Lower leg skin (tissue), 4 donors: ENCODE results near the gene ZNF862. TPM values are rescaled to one million over a fixed set of nuclear protein-coding genes. Genes with fewer than 3 reads are reported as not detected.

Source experiments
- DNase-seq, 2 donors: peaks; one replicate each; pipeline ENCODE4 v3.0.0-alpha.2; 2019; ENCODE audit warnings: low spot score in 2 of 2
- H3K4me3 ChIP-seq: fragments of 200-600 bp; sonication (generic); 2 replicates; pipeline ENCODE4 v1.5.1; 2017; ENCODE audit warnings: mild to moderate bottlenecking, low read depth; ENCODE audit not compliant: poor library complexity, severe bottlenecking
- POLR2A ChIP-seq, 2 donors: fragments of 450-650 bp; IDR thresholded peaks; one replicate each; pipeline ENCODE4 v1.6.1; 2016 to 2017; ENCODE audit warnings: antibody characterized with exemption in 2 of 2, mild to moderate bottlenecking in 1 of 2, moderate library complexity in 1 of 2
- WGBS, 2 donors: methylation state at CpG; one replicate each; pipeline ENCODE4 v1.1.5; 2018; 5-methylcytosine and 5-hydroxymethylcytosine counted together
- intact Hi-C: fragments of 100-400 bp; cut with DNase I; formaldehyde crosslinking; loops from one replicate; pipeline ENCODE4 v1.15.0; 2023; ENCODE audit warnings: low total_unique reads
- total RNA-seq, 4 donors: library from RNA; depleted of rRNA; stranded (reverse); fragments of >200 nt; gene quantifications; one replicate each; pipeline ENCODE4 v1.1.0, GENCODE V29; 2016
- TF ChIP-seq, protein P1 (sequence below), 3 donors: fragments of 450-650 bp; IDR thresholded peaks; one replicate each; pipeline ENCODE4 v1.5.1; 2016; ENCODE audit warnings: antibody characterized with exemption in 3 of 3, mild to moderate bottlenecking in 3 of 3, moderate library complexity in 2 of 3

ZNF862 gene
- total RNA-seq, 4 donors from 2014 or later = 12.8 to 34.3 (median 22.3) TPM

DNA sequence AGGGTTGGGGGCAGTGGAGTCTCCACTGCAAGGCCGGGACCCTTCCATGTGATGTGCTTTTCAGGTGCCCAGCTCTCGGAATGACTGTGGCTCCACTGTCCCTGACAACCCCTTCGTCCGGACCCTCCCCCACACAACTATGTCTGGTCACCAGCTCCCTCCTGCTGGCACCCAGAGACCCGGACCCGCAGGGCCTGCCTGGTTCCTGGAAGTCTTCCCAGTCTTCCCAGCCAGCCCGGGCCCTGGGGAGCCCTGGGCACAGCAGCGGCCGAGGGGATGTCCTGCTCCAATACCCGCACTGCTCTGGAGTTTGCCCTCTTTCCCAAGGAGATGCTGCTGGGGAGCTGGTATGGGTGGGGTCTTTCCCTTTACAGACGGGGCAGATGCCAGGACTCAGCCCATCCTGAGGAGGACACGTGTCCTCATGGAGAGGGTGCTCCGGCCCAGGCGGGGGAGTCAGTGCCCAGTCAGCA lies 41.1 kb downstream of the ZNF862 start:
- WGBS, 2 donors = 83% methylated on average over 13 to 14 of the region's 14 CpGs

DNA sequence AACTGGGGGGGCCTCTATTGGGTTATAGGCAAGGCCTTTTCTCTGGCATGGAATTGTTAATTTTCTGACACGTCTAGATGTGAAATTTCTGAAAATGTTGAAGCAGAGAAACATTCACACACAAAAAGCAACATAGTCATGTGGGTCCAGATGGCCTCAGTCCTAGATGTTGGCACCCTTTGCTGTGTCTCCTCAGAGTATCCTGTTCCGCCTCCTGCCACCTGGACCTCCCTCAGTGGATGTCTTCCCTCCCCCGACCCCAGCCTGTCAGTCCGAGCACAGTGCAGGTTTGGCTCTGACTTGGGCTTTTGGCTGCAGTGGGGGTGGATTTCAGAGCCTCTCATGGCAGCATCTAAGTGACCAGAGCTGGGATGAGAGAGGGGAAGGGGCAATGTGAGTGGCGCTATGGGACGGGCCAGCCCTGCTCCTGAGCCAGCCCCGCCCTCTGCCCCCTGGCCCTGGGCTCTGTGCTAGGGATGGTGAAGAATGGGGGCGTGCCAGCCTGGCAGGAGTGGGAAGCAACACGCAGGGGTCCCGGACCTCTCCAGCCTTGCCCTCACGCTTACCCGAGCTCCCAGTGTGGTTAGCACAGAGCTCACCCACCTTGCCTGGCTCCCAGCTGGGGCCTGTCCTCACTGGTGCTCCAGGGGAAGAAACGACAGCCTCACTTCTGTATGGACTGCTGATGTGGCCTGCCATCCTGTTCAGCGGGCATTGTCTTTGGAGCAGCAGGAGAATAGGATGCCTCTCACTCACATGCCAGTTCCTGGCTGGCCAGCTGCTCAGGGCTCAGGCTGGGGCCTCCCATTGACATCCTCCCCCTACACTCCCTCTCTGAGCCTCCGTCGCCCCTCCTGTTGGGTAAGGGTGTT lies 41.8 kb downstream of the ZNF862 start:
- TF ChIP-seq, protein P1, sequence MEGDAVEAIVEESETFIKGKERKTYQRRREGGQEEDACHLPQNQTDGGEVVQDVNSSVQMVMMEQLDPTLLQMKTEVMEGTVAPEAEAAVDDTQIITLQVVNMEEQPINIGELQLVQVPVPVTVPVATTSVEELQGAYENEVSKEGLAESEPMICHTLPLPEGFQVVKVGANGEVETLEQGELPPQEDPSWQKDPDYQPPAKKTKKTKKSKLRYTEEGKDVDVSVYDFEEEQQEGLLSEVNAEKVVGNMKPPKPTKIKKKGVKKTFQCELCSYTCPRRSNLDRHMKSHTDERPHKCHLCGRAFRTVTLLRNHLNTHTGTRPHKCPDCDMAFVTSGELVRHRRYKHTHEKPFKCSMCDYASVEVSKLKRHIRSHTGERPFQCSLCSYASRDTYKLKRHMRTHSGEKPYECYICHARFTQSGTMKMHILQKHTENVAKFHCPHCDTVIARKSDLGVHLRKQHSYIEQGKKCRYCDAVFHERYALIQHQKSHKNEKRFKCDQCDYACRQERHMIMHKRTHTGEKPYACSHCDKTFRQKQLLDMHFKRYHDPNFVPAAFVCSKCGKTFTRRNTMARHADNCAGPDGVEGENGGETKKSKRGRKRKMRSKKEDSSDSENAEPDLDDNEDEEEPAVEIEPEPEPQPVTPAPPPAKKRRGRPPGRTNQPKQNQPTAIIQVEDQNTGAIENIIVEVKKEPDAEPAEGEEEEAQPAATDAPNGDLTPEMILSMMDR (IDR thresholded peaks at IDR 0.05) = no peak
- TF ChIP-seq POLR2A (IDR thresholded peaks at IDR 0.05) = no peak
- intact Hi-C loops = no loop called here
- DNase-seq = peak in 1 of 2 donors; percentile 71
- WGBS, 2 donors = 89 to 92% methylated on average over 16 of the region's 16 CpGs
- no peak overlapping the region for H3K4me3 ChIP-seq

More for the DNA sequence above, 41.1 kb downstream of the ZNF862 start:
- intact Hi-C loops = no loop called here
- no peak for DNase-seq
- no peak overlapping the region for H3K4me3 ChIP-seq
- TF ChIP-seq, protein P1 (IDR thresholded peaks at IDR 0.05) = no peak
- no peak for TF ChIP-seq POLR2A (IDR thresholded peaks at IDR 0.05)

DNA sequence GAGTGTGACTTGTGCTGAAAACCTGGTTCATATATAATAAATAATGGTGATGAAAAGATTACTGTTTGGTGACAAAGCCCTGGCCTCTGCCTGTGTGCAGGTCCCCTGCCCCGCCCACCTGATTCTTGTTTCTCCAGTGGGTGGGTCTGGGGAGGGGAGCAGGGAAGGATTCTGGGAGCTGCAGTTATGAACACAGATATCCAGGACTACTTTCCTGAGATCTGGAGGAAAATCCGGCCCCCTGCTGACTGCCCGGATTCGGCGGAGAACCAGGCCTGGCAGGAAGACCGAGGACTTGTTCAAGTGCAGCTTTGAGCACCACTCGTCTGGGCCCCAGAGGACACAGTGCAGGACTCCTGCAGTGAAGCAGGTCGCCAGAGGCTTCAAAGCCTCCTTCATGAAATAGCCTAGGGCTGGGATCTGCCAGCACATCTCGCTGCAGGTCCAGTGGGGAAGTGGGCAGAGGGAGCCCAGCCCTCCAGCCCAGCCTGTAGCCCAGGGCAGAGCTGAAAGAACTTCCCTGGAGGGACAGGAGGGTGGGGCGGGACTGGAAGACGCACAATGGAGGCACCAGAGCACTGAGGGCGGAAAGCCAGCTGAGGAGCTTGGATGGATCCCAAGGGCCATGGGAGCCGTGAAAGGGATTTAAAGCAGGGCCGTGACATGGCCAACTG lies 42.6 kb downstream of the ZNF862 start:
- intact Hi-C loops = no loop called here
- H3K4me3 ChIP-seq = no peak overlapping the region
- DNase-seq = peak in 1 of 2 donors; percentile 78
- TF ChIP-seq, protein P1 (IDR thresholded peaks at IDR 0.05) = no peak
- TF ChIP-seq POLR2A (IDR thresholded peaks at IDR 0.05) = no peak
- WGBS, 2 donors = 51 to 67% methylated on average over 14 of the region's 14 CpGs

DNA sequence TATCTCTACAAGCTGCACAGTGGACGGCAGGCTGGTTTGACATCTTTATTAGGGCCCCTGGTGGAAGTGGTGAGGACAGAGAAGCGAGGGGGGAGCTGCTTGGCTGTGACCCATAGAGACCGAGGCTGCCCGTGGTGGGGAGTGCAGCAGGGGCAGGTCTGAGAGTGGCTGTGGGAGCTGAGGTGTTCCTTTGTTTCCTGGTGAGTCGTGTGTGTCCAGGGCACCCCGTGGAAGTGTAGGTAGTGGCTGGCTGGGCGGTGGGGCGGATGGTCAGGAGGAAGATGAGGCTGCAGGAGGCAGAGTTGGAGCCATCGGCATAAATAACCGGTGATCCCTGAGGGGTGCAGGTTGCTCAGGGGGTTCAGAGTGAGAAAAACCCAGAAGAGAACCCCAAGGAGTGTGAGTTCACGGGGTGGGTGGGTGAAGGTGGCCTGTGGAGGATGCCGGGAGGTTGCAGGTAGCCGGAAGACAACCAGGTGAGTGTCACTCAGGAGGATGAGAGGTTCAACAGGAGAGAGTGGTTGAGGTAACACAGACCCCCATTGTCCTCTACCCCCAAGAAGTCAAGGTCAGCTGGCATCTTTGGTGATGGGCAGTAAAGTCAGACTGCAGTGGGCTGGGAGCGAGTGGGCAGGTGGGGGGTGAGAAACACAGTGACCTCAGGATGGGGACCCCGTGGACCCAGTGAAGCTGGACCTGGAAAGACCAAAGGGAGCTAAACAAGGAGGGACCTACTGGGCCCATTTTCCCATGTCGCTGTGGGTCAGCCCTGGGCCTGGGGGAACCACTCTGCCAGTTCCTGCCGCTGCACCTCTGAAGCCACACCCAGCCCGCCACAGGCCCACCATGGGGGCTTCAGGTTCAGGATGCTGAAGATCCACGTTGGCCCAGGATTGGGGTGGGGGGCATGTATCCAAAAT lies 43.4 kb downstream of the ZNF862 start:
- H3K4me3 ChIP-seq = no peak overlapping the region
- WGBS, 2 donors = 82 to 86% methylated on average over 18 to 19 of the region's 19 CpGs
- no peak for TF ChIP-seq POLR2A (IDR thresholded peaks at IDR 0.05)
- TF ChIP-seq, protein P1 (IDR thresholded peaks at IDR 0.05) = no peak
- DNase-seq = no peak
- intact Hi-C loops = loop anchor here (1.0 kb wide), 1 partner anchor 156 kb away; no protein-coding TSS in a partner anchor
